Stimulated activated CD8-positive, alpha-beta memory T cell treated with anti-CD3 and anti-CD28 coated beads, Interleukin-2, amount 100 ng/mL, for 48 hours (primary cell): ENCODE measurements around the gene NDUFC2.
"Not testable (repeated sequence)": the region's sequence is repeated elsewhere in the genome, so short reads cannot be mapped to it uniquely, and the experiment has no call there.

ENCODE experiments used
- DNase-seq, 2 donors: peaks; one replicate each; pipeline ENCODE4 v3.0.0-alpha.2; 2020; ENCODE audit warnings: low read depth in 2 of 2

The NDUFC2 gene

DNA sequence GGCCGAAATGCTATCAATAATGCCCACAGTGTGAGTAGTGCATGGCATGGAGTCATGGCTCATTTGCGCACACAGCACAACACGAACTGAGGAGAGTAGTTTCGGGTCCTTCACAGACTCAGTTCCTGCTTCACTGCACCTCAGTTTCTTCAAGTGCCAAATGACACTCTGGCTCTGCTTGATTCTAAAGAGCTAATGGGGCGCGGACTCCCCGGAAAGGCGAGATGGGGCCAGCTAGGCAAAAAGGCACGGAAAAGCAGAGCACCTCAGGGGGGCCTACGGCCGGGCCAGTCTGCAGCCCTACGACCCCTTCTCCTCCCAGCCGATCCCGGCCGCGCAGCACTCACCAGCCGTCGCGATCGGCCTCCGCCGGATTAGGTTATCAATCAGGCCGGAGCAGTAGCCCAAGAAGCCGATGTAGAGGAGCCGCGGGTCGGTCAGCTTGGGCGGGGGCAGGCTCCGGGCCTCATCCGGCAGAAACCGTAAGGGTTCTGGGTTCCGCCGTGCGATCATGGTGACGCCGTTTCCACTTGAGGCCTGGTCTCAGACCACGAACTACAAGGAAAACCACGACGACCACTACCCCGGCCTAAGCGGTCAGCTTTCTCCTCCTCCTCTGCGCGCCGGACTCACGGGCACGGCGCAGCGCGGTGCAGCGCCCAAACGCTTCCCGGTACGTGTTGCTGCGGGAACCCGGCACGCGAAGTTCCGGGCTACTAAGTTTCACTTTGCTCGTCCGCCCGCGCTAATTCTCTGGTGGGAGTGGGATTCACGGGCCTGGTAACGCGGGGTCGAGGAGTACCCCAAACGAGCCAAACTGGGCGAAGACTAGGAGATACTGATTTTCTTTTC is at the start of gene NDUFC2:
TSS of gene NDUFC2 (minus strand) at position 631 of the 852 bp plus-strand sequence. CDS start at position 513, 118 bp downstream.
- peak; percentile 51 to 69 for DNase-seq

DNA sequence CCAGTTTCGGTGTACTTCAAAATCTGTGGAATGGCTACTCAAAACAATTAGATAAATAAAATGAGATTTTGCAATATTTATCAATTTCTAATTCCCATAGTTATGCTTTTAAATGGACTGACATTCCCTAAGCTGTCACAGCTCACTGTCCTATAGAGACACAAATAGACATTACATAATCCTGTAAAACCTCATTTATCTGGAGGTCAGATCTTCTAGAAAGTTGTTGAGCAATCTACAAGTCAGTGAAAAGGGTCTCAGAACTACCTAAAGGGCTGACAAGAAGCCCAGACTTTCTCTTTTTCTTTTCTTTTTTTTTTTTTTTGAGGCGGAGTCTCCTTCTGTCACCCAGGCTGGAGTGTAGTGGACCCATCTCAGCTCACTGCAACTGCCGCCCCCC is 47.7 kb upstream of the NDUFC2 start:
- no peak for DNase-seq

DNA sequence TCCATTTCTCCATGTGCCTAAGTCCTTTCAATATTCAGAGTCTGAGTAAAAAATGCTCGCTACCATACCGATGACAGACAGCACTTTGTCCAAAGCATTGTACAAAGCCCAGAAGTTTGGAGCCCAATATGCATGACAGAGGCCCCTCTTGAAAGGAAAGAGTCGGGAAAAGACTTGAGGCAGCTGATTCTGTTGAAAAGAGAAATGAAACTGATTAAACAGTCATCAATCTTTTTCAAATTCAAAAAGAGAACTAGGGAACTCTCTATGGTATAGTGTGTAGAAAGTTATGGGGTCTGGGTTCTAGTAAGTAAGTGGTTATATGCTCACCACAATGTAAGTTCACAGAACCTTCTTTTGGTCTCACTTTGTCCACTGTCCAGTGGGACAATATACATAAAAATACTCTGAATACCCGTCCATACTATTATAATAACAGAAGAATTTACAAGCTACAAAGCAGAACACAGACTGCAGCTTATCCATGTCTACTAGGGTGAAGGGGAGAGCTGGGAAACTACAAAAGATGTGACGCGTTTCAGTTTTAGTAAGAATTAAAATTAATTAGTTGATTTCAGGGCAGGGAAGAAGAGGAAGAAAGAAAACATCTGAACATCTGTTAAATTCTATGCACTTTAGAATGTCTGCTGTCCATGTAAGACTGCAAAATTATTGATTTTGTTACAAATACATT is 33.1 kb upstream of the NDUFC2 start:
- no peak for DNase-seq

DNA sequence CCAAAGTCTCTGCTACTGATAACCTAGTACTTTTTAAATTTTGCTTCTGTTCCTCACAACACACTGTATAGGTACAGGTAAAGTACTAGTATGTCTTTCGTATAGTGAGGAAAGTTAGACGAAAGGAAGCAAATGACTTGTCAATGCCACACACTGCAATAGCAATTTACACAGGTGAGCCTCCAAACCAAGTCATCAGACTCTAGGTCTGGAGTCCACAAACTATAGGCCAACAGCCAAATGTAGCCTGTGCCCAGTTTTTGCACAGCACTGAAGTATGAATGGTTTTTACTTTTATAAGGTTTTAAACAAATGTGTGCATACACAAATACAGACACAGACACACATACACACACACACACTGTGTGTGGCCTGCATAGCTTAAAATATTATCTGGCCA is 31.6 kb upstream of the NDUFC2 start:
- DNase-seq, result no peak

DNA sequence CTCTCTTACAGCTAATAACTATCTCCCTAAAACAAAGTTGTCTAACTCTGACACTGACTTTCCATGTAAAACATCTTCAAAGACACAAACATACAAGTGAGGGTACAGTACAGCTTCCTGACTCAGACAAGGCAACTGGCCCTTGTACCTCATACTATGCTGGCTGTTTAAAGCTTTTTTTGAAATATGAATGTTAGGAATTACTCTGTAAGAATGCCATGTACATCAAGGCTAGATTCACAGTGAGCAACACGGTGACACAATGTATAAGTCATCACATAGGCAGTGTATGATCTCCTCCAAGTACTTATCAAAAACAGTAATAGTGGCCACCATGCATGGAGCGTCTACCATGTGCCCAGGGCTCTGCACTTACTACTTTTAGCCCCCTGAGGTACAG is 31.2 kb upstream of the NDUFC2 start:
- no peak for DNase-seq

DNA sequence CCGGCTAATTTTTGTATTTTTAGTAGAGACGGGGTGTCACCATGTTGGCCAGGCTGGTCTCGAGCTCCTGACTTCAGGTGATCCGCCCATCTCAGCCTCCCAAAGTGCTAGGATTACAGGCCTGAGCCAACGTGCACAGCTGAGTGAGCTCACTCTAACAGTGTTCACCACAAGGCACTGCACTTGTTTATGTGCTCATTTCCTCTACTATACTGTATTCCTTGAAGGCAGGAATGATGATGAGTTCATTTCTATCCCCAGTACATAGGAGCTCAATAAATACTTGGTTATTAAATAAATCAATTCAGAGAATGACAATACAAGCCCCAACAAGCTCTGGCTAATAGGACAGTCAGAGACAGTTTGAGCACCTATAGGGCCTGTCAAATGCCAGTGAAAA is 30.7 kb upstream of the NDUFC2 start:
- DNase-seq, result no peak

DNA sequence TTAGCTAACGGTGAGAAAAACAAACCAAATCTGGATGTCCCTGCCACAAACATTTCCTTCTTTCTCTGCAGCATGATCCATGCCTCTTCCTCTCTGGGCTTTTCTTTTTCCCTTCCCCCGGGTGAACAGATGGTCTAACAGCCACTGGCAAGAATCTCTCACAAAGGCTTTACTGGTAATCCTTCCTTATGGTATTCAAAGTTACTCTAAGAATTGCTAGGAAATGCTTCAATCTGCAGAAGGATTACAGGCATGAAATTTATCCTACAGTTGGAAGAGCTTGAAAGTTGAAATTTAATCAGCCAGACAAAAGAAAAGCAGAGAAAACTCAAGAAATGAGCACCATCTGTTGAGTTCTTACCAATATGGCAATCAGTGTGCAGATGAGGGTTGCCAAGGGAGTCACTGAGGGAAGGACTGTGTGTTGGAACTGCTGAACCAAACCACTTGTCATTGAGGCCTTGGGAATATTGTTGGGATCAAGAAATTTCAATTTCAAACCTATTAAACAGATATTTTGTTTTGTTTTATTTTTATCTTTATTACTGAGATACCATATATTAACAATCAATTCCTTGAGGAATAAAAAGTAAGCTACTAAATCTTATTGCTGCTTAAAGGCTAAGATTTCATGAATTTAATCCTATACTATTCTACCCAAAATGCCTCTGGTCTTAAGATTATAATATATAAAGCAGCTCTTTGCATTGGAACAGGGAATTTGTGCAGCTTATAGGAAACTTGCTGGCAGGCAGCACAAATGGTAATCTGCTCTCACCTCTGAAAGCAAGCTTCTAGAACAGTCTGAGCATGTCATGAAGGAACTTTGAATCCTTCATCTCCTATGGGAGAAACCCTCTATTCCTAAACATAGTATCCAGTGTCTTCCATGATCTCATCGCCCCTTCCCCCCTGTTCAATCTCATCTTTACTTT is 29.7 kb upstream of the NDUFC2 start:
- no peak for DNase-seq

DNA sequence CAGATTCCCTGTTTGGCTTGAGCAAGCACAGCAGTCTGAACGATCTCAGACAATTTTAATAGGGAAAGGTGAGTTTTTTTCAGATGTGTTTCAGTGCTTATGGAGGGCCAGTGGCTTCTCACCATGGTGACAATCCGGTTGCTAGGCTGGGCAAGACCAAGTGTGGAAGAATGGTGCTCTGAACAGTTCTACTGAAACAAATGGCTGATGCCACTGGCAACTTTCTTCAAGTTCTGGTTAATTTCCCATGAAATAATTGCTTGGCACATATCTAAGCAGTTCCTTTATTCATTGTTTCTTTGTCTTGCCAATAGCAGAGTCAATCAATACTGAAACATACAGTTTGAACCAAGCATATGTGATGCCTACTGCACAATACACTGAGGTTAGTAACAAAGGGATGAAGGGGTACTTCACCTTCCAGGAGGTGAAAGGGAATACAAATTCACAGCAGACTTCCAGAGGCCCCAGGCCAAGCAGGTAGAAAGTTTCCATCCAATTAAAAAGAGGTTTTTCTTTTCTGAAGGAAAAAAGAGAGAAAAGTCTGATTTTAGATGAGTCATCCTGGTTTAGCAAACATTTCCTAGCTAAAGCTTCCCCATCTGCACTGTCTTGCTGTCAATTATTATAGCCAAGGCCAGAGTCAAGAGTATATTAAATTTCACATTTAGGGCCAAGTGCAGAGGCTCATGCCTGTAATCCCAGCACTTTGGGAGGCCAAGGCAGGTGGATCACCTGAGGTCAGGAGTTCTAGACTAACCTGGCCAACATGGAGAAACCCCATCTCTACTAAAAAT is 21.2 kb upstream of the NDUFC2 start:
- DNase-seq, result no peak

DNA sequence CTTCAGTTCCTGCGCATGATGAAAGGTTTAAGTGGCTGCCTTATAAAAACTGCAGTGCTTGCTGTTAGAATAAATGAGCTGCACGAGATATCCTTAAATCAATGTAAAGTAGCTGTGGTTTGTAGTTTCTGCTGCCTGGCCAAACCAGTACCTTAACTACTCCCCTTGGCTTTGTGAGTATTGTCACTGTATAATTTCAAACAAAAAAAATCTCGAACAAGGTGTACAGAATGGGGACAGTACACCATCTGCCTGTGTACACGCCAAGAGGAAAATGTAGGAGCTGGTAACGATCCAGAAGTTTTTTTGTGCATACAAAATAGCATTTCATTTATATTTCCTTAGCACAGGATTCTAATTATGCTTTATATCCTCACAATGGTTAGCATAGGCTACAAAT is 20.6 kb upstream of the NDUFC2 start:
- no peak for DNase-seq

DNA sequence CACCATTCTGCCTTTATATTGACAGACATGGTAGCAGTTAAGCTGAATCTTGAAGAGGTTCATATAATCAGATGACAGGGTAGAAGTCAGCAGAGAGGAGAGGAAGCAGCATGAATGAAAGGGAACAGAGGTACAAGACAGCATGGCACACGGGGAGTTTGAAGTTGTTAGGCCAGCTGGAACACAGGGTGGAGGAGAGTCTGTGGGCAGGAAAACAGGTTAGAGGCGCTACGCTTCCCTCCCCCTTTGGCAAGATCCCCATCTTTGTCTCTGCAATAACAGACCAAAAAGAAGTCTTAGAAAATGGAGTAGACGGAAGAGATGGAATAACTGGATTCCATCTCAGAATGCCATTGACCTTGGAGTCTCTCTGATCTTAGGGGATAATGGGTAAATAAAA is 20.0 kb upstream of the NDUFC2 start:
- no peak for DNase-seq

DNA sequence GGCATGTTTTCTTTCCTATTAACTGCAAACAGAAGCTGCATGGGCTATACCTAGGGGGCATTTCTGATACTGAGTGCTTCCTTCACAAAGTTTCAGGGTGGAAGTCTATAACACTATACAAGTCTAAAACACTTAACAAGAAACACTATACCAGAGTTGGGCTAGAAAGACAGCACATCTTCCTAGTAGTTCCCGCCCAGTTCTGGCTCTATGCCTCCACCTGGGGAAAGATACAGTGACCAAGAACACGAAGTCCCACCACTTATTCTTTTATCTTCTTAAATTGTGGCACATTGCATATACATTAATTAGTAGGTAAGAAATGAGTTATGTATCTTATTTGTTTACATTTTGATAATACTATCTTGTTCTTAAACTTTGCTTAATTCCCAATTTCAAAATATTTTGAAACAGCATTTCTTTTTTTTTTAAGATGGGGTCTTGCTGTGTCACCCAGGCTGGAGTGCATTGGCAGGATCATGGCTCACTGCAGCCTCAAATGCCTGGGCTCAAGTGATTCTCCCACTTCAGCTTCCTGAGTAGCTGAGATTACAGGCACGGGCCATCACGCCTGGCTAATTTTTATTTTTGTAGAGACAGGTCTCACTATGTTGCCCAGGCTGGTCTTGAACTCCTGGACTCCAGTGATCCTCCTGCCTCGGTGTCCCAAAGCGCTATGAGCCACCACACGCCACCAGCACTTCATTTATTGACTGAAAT is 18.2 kb upstream of the NDUFC2 start:
- DNase-seq, result no peak

DNA sequence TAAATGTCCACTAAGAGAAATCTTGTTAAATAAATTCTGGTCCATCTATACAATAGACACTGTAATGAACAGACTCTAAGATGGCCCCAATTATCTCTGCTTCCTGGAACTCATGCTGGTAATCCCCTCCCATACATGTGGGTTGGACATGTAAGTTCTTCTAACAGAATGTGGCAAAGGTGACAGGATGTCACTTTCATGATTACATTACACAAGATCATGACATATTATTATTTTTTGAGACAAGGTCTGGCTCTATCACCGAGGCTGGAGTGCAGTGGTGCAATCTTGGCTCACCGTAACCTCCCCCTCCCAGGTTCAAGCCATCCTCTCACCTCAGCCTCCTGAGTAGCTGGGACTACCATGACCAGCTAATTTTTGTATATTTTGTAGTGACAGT is 14.6 kb upstream of the NDUFC2 start:
- DNase-seq, result no peak

DNA sequence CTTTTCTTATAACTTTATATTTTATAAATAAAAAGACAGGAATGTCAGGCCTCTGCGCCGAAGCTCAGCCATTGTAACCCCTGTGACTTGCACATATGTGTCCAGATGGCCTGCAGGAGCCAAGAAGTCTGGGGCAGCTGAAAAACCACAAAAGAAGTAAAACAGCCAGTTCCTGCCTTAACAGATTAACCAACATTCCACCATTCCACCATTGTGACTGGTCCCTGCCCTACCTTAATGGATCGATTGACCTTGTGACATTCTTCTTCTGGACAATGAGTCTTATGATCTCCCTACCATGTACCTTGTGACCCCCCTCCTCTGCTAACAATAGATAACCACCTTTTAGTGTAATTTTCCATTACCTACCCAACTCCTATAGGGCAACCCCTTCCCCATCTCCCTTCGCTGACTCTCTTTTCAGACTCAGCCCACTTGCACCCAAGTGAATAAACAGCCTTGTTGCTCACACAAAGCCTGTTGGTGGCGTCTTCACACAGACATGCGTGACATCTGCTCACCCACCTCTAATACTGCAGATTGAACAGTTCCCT is 6.9 kb upstream of the NDUFC2 start:
- DNase-seq, result not testable (repeated sequence)

DNA sequence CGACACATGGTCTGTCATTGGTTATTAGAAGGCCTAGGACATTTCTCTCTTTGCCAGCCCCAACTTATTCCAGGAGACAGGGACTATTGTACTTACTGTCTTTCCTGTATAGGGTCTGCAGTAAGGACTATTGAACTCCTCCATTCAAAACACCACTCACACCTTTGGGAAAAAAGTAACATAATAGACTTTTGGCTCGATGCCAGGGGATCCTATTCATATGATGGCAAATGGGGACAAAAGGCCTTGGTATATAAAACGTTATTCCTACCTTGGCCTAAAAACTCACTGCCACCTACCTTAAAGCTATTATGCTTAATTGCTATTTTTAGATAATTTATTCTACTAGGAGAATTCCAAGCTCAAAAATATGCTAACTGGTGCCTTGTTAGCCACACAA is 6.3 kb upstream of the NDUFC2 start:
- DNase-seq, result no peak

DNA sequence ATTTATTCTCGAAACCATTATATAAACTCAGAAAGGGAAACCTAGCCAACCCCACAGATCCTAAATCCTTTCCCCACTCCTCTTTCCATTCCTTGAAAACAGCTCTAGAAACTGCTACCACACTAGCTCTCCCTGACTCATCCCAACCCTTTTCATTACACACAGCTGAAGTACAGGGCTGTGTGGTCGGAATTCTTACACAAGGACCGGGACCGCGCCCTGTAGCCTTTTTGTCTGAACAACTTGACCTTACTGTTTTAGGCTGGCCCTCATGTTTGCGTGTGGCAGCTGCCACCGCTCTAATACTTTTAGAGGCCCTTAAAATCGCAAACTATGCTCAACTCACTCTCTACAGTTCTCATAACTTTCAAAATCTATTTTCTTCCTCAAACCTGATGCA is 4.8 kb upstream of the NDUFC2 start:
- DNase-seq, result not testable (repeated sequence)

DNA sequence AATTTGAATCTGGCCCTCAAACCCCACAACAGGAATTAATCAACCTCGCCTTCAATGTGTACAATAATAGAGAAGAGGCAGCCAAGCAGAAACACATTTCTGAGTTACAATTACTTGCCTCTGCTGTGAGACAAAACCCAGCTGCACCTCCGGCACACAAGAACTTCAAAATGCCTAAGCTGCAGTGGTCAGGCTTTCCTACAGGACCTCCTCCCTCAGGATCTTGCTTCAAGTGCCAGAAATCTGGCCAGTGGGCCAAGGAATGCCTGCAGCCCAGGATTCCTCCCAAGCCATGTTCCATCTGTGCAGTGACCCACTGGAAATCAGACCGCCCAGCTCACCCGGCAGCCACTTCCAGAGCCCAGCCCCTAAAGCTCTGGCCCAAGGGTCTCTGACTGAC is 3.4 kb upstream of the NDUFC2 start:
- DNase-seq, result no peak

DNA sequence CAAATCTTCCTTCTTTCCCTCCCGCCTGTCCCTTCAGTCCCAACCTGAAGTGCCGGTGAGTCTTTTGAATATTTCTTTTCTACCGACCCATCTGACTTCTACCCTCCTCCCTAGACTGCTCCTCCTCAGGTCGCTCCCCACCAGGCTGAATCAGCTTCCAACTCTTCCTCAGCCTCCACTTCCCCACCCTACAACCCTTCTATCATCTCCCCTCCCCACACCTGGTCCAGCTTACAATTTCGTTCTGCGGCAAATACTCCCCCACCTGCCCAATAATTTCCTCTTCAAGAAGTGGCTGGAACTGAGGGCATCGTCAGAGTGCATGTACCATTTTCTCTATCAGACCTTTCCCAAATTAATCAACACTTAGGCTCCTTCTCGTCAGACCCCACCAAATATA is 2.5 kb upstream of the NDUFC2 start:
- no peak for DNase-seq

DNA sequence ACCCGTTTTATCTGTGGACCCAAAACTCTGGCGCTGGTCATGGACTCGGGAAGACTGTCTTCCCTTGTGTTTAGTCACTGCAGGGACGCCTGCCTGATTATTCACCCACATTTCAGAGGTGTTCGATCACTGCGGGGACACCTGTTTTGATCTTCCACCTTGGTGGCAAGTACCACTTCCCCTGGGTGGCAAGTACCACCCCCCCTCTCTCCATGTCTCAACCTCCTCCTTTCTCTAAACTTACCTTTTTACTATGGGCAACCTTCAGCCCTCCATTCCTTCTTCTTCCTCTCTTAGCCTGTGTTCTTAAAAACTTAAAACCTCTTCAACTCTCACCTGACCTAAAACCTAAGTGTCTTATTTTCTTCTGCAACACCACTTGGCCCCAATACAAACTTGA is 1.9 kb upstream of the NDUFC2 start:
- no peak for DNase-seq

DNA sequence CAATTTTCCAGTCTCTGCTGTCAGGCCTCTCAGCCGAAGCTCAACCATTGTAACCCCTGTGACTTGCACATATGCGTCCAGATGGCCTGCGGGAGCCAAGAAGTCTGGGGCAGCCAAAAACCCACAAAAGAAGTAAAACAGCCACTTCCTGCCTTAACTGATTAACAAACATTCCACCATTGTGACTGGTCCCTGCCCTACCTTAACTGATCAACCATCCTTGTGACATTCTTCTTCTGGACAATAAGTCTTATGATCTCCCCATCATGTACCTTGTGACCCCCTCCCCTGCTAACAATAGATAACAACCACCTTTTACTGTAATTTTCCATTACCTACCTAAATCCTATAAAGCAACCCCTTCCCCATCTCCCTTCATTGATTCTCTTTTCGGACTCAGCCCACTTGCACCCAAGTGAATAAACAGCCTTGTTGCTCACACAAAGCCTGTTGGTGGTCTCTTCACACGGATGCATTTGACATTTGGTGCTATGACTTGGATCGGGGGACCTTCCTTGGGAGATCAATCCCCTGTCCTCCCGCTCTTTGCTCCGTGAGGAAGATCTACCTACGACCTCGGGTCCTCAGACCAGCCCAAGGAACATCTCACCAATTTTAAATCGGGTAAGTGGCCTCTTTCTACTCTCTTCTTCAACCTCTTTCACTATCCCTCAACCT is 1.3 kb upstream of the NDUFC2 start:
- DNase-seq, result no peak
